AG09319 (cell line): ENCODE measurements around the gene XBP1.

Experiments used
- DNase-seq: peaks from one replicate; pipeline ENCODE4 v3.0.0-alpha.2; 2010; ENCODE audit warnings: low read depth; ENCODE audit errors: extremely low read depth
- TF ChIP-seq, protein P1 (sequence below): IDR thresholded peaks from 2 replicates; pipeline ENCODE4 v1.5.1; 2011; ENCODE audit warnings: low read depth, mild to moderate bottlenecking, inconsistent platforms, low read length, moderate library complexity

XBP1 gene

DNA sequence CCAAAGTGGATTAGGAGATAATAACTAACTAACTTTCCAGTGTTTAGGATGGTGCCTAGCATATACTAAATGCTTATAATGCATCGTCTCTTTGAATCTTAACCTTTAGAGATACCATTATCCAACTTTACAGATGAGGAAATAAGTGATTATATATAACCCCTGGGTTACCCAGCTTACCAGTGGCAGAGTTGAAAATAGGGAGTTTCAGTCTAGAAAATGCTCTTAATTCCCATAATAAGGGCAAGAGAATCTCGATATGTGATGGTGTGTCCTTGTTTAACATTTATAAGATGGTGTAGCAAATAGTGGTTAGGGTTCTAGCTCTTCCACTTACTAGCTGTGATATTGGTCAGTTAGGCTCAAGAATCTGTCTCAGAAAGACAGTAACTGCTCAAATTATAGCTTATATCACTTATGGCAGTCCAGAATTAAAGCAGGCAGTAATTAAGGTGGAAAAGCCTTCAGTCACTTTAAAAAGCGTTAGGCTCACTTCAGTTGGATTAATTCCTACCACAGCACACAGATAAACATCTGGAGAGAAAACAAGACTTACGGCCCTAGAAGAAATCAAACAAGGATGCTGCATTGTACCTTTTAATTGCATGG is 6.3 kb downstream of the XBP1 start:
- DNase-seq: no peak
- TF ChIP-seq, protein P1, sequence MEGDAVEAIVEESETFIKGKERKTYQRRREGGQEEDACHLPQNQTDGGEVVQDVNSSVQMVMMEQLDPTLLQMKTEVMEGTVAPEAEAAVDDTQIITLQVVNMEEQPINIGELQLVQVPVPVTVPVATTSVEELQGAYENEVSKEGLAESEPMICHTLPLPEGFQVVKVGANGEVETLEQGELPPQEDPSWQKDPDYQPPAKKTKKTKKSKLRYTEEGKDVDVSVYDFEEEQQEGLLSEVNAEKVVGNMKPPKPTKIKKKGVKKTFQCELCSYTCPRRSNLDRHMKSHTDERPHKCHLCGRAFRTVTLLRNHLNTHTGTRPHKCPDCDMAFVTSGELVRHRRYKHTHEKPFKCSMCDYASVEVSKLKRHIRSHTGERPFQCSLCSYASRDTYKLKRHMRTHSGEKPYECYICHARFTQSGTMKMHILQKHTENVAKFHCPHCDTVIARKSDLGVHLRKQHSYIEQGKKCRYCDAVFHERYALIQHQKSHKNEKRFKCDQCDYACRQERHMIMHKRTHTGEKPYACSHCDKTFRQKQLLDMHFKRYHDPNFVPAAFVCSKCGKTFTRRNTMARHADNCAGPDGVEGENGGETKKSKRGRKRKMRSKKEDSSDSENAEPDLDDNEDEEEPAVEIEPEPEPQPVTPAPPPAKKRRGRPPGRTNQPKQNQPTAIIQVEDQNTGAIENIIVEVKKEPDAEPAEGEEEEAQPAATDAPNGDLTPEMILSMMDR: no peak

GRCh38 chr22:28792491-28793383 is 7.6 kb downstream of the XBP1 start:
- TF ChIP-seq, protein P1: no peak

DNA sequence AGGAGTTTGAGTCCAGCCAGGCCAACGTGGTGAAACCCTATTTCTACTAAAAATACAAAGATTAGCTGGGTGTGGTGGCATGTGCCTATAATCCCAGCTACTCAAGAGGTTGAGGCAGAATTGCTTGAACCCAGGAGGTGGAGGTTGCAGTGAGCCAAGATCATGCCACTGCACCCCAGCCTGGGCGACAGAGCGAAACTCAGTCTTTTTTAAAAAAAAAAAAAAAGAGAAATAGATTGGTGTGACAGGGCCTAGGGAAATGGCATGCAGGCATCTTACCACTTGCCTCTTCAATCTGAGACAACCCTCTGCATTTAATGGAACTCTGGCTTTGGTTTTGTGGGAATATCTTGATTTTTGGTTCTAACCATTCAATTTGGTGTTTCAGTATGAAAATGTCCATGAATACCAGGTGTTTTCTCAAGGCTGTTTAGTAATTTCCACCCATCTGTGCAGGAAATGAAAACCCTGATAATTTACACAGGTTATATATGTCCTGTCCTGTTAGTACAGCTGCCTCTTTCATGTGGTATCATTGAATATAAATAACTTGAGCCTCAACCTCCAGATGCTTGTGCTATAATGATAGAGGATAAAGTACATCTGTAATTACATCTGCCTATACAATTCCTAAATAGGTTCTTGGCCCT is 8.4 kb downstream of the XBP1 start:
- no peak for DNase-seq
- TF ChIP-seq, protein P1: no peak

More at GRCh38 chr22:28792491-28793383, 7.6 kb downstream of the XBP1 start:
- no peak for DNase-seq

DNA sequence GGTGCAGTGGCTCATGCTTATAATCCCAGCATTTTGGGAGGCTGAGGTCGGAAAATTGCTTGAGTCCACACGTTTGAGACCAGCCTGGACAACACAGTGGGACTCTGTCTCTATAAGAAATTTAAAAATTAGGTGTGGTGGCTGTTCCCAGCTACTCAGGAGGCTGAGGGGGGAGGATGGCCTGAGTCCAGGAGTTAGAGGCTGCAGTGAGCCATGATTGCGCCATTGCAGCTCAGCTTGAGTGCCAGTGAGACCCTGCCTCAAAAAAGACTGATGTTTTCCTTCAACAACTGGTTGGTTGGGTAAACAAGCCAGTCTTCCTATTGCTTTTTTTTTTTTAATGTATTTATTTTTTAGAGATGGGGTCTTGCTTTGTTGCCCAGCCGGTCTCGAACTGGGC is 9.2 kb downstream of the XBP1 start:
- DNase-seq: no peak
- TF ChIP-seq, protein P1: no peak

GRCh38 chr22:28788601-28789000 is 11.8 kb downstream of the XBP1 start:
- DNase-seq: no peak
- TF ChIP-seq, protein P1: no peak

DNA sequence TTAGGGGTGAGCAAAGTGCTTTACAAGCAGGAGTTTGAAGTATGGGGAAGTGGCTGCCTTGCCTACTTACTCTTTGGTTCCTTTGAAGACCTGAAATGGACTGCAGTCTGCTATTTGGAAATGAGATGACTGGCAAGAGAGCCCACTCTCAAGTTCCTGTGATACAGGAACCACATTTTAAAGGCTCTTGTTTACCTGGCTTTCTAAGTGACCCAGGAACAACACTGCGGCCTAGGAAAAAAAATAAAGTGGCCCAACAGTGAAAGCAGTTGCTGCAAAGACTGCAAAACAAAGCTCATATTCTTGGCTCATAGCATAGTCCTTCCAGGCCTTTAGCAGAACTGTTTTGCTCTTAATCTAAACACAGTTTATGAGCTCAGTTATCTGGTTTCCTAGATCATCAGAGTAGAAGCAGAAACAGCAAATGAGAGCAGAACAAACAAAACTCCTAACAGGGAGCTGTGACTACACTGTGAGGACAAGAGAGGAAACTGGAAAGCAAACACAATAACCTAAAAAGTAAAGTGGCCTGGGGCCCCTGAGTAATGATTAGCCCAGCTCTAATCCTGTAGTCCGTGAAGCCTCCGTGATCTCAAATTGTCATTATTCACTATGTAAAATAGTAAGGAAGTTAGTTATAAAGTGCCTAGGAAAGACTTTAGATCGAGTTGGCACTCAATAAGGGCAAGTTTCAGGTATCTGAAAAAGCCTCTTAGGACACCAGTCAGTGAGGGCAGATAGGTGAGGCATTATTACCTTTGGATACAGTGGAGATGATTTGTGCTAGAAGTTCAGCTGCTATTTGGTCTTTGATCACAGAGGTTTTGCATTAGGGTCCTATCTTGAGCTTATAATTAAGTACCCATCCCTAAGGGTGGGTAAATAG is 16.3 kb downstream of the XBP1 start:
- DNase-seq: no peak
- TF ChIP-seq, protein P1: no peak
